Nephron progenitor cell (in vitro differentiated cells): Measurements from ENCODE around the gene UNC45A.
A peak's percentile ranks its signal among the peaks of the same experiment; 100 is the strongest.

Experiments
- DNase-seq: peaks from one replicate; pipeline ENCODE4 v3.0.0; 2021
- H3K27ac Mint-ChIP-seq: 2 replicates; pipeline ENCODE4 v1.8.0; 2021; ENCODE audit warnings: mild to moderate bottlenecking, moderate library complexity, mixed read lengths
- H3K27me3 Mint-ChIP-seq: 2 replicates; pipeline ENCODE4 v1.8.0; 2021; ENCODE audit warnings: mild to moderate bottlenecking, low read depth, mixed read lengths; ENCODE audit not compliant: poor library complexity
- H3K36me3 Mint-ChIP-seq: 2 replicates; pipeline ENCODE4 v1.8.0; 2021; ENCODE audit warnings: low read depth, mixed read lengths
- H3K4me1 Mint-ChIP-seq: 2 replicates; pipeline ENCODE4 v1.8.0; 2021; ENCODE audit warnings: mixed read lengths
- H3K4me3 Mint-ChIP-seq: 2 replicates; pipeline ENCODE4 v1.8.0; 2021; ENCODE audit warnings: mild to moderate bottlenecking, moderate library complexity, mixed read lengths
- H3K9me3 Mint-ChIP-seq: 2 replicates; pipeline ENCODE4 v1.8.0; 2021; ENCODE audit warnings: mild to moderate bottlenecking, moderate library complexity, mixed read lengths
- CTCF ChIP-seq: fragments of 200-600 bp; sonication (generic); IDR thresholded peaks from 2 replicates; pipeline ENCODE4 v1.5.0; 2021; ENCODE audit warnings: antibody characterized with exemption

UNC45A gene

GRCh38 chr15:90915808-90916440 is 19.2 kb upstream of the UNC45A start:
- H3K27ac Mint-ChIP-seq: peak overlapping the region; percentile 71
- H3K36me3 Mint-ChIP-seq: peaks cover 40% of the 10 kb centered on the region
- no peak overlapping the region for H3K4me3 Mint-ChIP-seq
- no peak for DNase-seq
- peaks cover 16% of the 10 kb centered on the region for H3K4me1 Mint-ChIP-seq
- no peak for TF ChIP-seq CTCF
- H3K27me3 Mint-ChIP-seq: peaks cover 4% of the 10 kb centered on the region
- H3K9me3 Mint-ChIP-seq: no peaks in the 10 kb centered on the region

GRCh38 chr15:90916461-90916860 is 18.6 kb upstream of the UNC45A start:
- DNase-seq: no peak
- no peak overlapping the region for H3K27ac Mint-ChIP-seq
- peaks cover 16% of the 10 kb centered on the region for H3K4me1 Mint-ChIP-seq
- H3K4me3 Mint-ChIP-seq: no peak overlapping the region
- H3K9me3 Mint-ChIP-seq: no peaks in the 10 kb centered on the region
- TF ChIP-seq CTCF: no peak
- peaks cover 45% of the 10 kb centered on the region for H3K36me3 Mint-ChIP-seq
- H3K27me3 Mint-ChIP-seq: peaks cover 4% of the 10 kb centered on the region

- H3K4me1 Mint-ChIP-seq: peaks cover 16% of the 10 kb centered on the region
- H3K36me3 Mint-ChIP-seq: peaks cover 45% of the 10 kb centered on the region
Observed at GRCh38 chr15:90917569-90917968, 17.5 kb upstream of the UNC45A start.

GRCh38 chr15:90918034-90918788 is 16.9 kb upstream of the UNC45A start:
- DNase-seq: no peak
- peaks cover 4% of the 10 kb centered on the region for H3K27me3 Mint-ChIP-seq

More at GRCh38 chr15:90917569-90917968, 17.5 kb upstream of the UNC45A start:
- Mint-ChIP-seq H3K4me3 (no peak overlapping the region), H3K27ac (no peak overlapping the region), H3K9me3 (no peaks in the 10 kb centered on the region), H3K27me3 (peaks cover 4% of the 10 kb centered on the region)
- no peak for TF ChIP-seq CTCF
- DNase-seq: no peak

GRCh38 chr15:90918835-90919234 is 16.2 kb upstream of the UNC45A start:
- H3K27ac Mint-ChIP-seq: no peak overlapping the region
- no peaks in the 10 kb centered on the region for H3K9me3 Mint-ChIP-seq
- H3K4me3 Mint-ChIP-seq: no peak overlapping the region
- no peak for TF ChIP-seq CTCF
- peaks cover 4% of the 10 kb centered on the region for H3K27me3 Mint-ChIP-seq
- peaks cover 16% of the 10 kb centered on the region for H3K4me1 Mint-ChIP-seq
- no peak for DNase-seq
- H3K36me3 Mint-ChIP-seq: peaks cover 39% of the 10 kb centered on the region

More at GRCh38 chr15:90918034-90918788, 16.9 kb upstream of the UNC45A start:
- Mint-ChIP-seq H3K9me3 (no peaks in the 10 kb centered on the region), H3K27ac (peak overlapping the region; percentile 93), H3K4me3 (no peak overlapping the region), H3K4me1 (peaks cover 16% of the 10 kb centered on the region), H3K36me3 (peaks cover 42% of the 10 kb centered on the region)
- TF ChIP-seq CTCF: no peak
